ENCODE data around the gene CADM1. TPM values are rescaled to one million over a fixed set of nuclear protein-coding genes. Genes with fewer than 3 reads are reported as not detected.

CADM1 gene
- total and polyA plus RNA-seq, 2 donors (not counting 3 experiments of a cell fraction or from before 2014, with no cell fraction given): 0.52 to 2.6 TPM

- intact Hi-C loops (cut with micrococcal nuclease) (no loop called here), dilution Hi-C loops (cut with MboI; ENCODE audit: extremely low pct_ligation_motif_present, low sequenced_read_pairs) (no loop called here)
- H3K4me3 ChIP-seq (replicated peaks in 1 of 3; ENCODE audit: insufficient read depth in 1 of 3, low read depth in 1 of 3, low read length in 3 of 3): no peak overlapping the region
- BruUV-seq (replicated peaks): no TSS peak
- no peaks in the 10 kb centered on the region for H3K9me3 ChIP-seq (replicated peaks; ENCODE audit: control insufficient read depth, insufficient read depth, low read length)
- H3K27me3 ChIP-seq (ENCODE audit: control insufficient read depth in 2 of 2, insufficient read depth in 2 of 2, low read length in 2 of 2): no peaks in the 10 kb centered on the region
- no peak overlapping the region for H2AFZ ChIP-seq (ENCODE audit: low read depth, low read length)
- H3K9ac ChIP-seq (replicated peaks; ENCODE audit: extremely low read depth, insufficient read depth, low read length): no peak overlapping the region
- FAIRE-seq (no peak), DNase-seq (ENCODE audit: low read depth, low spot score) (no peak)
- ChIA-PET POLR2A (no interaction called here), CTCF (interaction anchor here (1.2 kb wide), 1 partner anchor 19 kb away, joined by 3 read pairs; no protein-coding TSS in a partner anchor)
- no peak overlapping the region for H3K4me2 ChIP-seq (ENCODE audit: insufficient read depth, low read length)
- H3K9me1 ChIP-seq (replicated peaks; ENCODE audit: control insufficient read depth, extremely low read depth, insufficient read depth, low read length): no peaks in the 10 kb centered on the region
- no peaks in the 10 kb centered on the region for H3K4me1 ChIP-seq (ENCODE audit: control insufficient read depth, extremely low read depth, insufficient read depth, low read length)
- H4K20me1 ChIP-seq (replicated peaks; ENCODE audit: control insufficient read depth, extremely low read depth, insufficient read depth, low read length): no peaks in the 10 kb centered on the region
- H3K36me3 ChIP-seq (ENCODE audit: control insufficient read depth in 2 of 2, extremely low read depth in 1 of 2, insufficient read depth in 2 of 2, low read length in 2 of 2): no peaks in the 10 kb centered on the region
- no peaks in the 10 kb centered on the region for H3K79me2 ChIP-seq (ENCODE audit: control insufficient read depth, insufficient read depth, low read length)
- H3K27ac ChIP-seq (ENCODE audit: insufficient read depth, low read depth, low read length): no peak overlapping the region
- TF ChIP-seq MAX (IDR thresholded peaks at IDR 0.05; ENCODE audit: insufficient read depth, insufficient read length): no peak
- TF ChIP-seq MYC (IDR thresholded peaks at IDR 0.05; ENCODE audit: low read depth, low read length): no peak
- TF ChIP-seq FOS (IDR thresholded peaks at IDR 0.05; ENCODE audit: borderline replicate concordance, insufficient read depth, low read length): no peak
- TF ChIP-seq POLR2A (IDR thresholded peaks at IDR 0.05; ENCODE audit: low read depth, low read length): no peak
- no peak for TF ChIP-seq EZH2 (IDR thresholded peaks at IDR 0.05; ENCODE audit: borderline replicate concordance, low read depth, low read length, severe bottlenecking)
Observed at GRCh38 chr11:115300660-115301428, 203.4 kb downstream of the CADM1 start.

DNA sequence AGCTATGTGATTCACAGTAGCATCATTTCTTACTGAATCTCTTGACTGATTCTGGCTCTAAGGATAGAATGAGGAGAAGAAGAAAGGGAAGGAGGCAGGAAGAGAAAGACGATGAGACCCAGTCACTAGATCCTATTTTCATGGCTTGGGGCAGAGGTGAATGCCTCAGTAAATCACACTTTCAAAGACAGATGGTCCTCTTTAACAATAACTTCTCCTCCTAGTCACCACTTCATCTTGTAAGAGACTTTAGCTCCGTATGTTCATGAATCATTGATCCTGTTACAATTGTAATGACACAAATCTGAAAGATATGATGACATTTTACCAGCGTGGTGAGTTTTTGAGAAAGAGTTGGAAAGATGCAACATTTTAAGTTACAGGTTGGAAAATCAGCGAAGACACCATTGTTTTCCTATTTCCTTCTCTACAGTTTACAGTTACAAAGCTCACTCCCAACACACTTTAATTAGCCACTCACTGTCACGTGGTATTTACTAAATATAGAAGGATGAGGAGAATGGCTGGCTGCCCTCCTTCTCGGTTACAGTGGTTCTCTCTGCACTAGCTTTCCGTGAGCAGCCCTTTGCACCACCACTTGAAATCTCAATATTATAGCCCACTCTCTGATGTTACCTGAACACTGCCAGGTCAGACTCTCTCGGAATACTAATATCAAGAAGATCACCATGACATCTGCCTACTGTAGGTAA, 205.8 kb downstream of the CADM1 start:
- intact Hi-C loops (cut with micrococcal nuclease) (no loop called here), dilution Hi-C loops (cut with MboI; ENCODE audit: extremely low pct_ligation_motif_present, low sequenced_read_pairs) (no loop called here)
- H3K79me2 ChIP-seq (ENCODE audit: control insufficient read depth, insufficient read depth, low read length): no peaks in the 10 kb centered on the region
- DNase-seq (ENCODE audit: low read depth, low spot score) (no peak), FAIRE-seq (no peak)
- H3K4me2 ChIP-seq (ENCODE audit: insufficient read depth, low read length): no peak overlapping the region
- H3K4me1 ChIP-seq (ENCODE audit: control insufficient read depth, extremely low read depth, insufficient read depth, low read length): no peaks in the 10 kb centered on the region
- TF ChIP-seq MYC (IDR thresholded peaks at IDR 0.05; ENCODE audit: low read depth, low read length): no peak
- TF ChIP-seq, protein P1, sequence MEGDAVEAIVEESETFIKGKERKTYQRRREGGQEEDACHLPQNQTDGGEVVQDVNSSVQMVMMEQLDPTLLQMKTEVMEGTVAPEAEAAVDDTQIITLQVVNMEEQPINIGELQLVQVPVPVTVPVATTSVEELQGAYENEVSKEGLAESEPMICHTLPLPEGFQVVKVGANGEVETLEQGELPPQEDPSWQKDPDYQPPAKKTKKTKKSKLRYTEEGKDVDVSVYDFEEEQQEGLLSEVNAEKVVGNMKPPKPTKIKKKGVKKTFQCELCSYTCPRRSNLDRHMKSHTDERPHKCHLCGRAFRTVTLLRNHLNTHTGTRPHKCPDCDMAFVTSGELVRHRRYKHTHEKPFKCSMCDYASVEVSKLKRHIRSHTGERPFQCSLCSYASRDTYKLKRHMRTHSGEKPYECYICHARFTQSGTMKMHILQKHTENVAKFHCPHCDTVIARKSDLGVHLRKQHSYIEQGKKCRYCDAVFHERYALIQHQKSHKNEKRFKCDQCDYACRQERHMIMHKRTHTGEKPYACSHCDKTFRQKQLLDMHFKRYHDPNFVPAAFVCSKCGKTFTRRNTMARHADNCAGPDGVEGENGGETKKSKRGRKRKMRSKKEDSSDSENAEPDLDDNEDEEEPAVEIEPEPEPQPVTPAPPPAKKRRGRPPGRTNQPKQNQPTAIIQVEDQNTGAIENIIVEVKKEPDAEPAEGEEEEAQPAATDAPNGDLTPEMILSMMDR (IDR thresholded peaks at IDR 0.05; ENCODE audit: extremely low read depth in 1 of 2, insufficient read depth in 1 of 2, low read depth in 1 of 2, low read length in 2 of 2): no peak
- no peak for TF ChIP-seq POLR2A (IDR thresholded peaks at IDR 0.05; ENCODE audit: low read depth, low read length)
- TF ChIP-seq FOS (IDR thresholded peaks at IDR 0.05; ENCODE audit: borderline replicate concordance, insufficient read depth, low read length): no peak
- TF ChIP-seq MAX (IDR thresholded peaks at IDR 0.05; ENCODE audit: insufficient read depth, insufficient read length): no peak
- ChIA-PET CTCF (interaction anchor here (1.7 kb wide), 1 partner anchor 8 kb away, joined by 3 read pairs; no protein-coding TSS in a partner anchor), POLR2A (no interaction called here)
- H3K9me1 ChIP-seq (replicated peaks; ENCODE audit: control insufficient read depth, extremely low read depth, insufficient read depth, low read length): no peaks in the 10 kb centered on the region
- no peak overlapping the region for H3K9ac ChIP-seq (replicated peaks; ENCODE audit: extremely low read depth, insufficient read depth, low read length)
- BruUV-seq (replicated peaks): no TSS peak
- H3K27me3 ChIP-seq (ENCODE audit: control insufficient read depth in 2 of 2, insufficient read depth in 2 of 2, low read length in 2 of 2): no peaks in the 10 kb centered on the region
- H3K4me3 ChIP-seq (replicated peaks in 1 of 3; ENCODE audit: insufficient read depth in 1 of 3, low read depth in 1 of 3, low read length in 3 of 3): no peak overlapping the region
- H3K9me3 ChIP-seq (replicated peaks; ENCODE audit: control insufficient read depth, insufficient read depth, low read length): no peaks in the 10 kb centered on the region
- H4K20me1 ChIP-seq (replicated peaks; ENCODE audit: control insufficient read depth, extremely low read depth, insufficient read depth, low read length): no peaks in the 10 kb centered on the region
- no peak overlapping the region for H2AFZ ChIP-seq (ENCODE audit: low read depth, low read length)
- H3K27ac ChIP-seq (ENCODE audit: insufficient read depth, low read depth, low read length): no peak overlapping the region
- H3K36me3 ChIP-seq (ENCODE audit: control insufficient read depth in 2 of 2, extremely low read depth in 1 of 2, insufficient read depth in 2 of 2, low read length in 2 of 2): no peaks in the 10 kb centered on the region
